NCI-H510A (cell line): ENCODE results near the gene SKA3.
A peak's percentile ranks its signal among the peaks of the same experiment; 100 is the strongest.
"Not testable (repeated sequence)": the region's sequence is repeated elsewhere in the genome, so short reads cannot be mapped to it uniquely, and the experiment has no call there.

Source experiments
- DNase-seq: peaks from one replicate; lab custom pipeline; 2025; lab: John Stamatoyannopoulos, UW

Gene SKA3

DNA sequence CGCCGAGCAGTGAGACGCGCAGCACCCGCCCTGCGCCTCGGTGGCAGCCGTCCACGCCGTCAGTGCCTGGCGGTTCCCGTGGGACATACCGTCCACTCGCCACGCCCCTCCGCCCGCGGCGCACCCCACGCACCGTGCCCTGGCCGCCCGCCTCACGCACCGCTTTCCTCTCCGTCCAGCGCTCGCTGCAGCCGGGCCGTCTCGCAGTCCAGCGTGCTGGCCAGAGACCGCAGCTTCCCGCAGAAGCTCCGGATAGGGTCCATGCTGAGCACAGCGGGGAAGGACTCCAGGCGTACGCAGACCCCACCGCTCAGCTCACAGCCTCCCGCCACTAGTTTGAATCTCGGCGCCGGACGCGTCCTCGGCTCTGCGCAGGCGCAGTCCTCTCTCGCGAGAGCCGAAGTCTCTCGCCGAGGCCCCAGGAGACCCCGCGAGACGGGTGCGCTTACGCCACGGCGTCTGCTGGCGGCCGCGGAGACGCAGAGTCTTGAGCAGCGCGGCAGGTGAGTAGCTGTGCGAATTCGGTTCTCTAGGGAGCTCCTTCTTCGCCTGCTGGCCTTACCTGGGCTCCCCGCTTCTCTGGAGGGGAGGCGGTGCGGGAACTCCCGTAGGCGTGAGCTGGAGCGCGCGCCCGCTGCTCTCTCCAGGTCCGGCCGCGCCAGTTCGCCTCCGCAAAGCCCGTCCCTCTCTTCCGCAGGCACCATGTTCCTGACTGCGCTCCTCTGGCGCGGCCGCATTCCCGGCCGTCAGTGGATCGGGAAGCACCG is at the start of gene SKA3, which contains the start of gene MRPL57:
TSS of gene SKA3 (minus strand) at position 338 of the 767 bp plus-strand sequence. CDS start at position 263, 75 bp downstream.
TSS of gene MRPL57 (plus strand) at position 444 of the 767 bp plus-strand sequence. CDS start at position 703, 259 bp downstream.
- peak; percentile 65 for DNase-seq

- no peak for DNase-seq
Measured at GRCh38 chr13:21225082-21225481, 48.7 kb upstream of the SKA3 start.

DNA sequence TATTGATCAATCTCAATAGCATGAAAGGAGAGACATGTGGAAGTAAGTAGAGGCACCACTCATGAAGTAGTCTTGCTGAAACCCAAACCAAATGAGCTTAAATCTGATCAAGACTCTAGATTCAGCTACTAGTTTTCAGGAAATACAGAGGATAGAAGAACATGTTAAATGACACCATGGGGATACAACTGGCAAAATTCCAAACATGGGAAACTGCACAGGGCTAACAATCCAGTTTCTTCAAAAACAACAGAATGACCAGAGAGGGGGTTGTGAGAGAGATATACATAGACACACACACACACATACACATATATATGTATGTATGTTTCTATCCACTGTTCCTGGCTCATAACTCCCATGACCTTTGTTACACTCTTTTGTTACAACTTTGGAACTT is 44.9 kb upstream of the SKA3 start:
- DNase-seq, result no peak

GRCh38 chr13:21219716-21220115 is 43.4 kb upstream of the SKA3 start:
- DNase-seq, result not testable (repeated sequence)

DNA sequence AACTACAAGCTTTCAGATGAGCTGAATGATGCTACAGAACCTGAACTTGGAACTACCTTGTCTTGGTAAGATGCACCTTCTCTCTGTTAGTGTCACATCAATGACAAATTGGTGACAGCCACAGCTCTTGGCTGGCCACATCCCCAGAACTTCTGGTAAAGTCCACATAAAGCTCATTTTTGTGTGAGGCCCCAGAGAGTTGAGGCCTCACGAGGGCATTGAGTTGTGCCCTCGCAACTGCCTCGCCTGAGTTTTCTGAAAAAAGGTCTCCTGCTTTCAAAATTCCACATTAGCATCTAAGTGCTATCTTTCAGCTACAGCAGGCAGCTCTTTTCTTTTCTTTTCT is 42.7 kb upstream of the SKA3 start:
- no peak for DNase-seq

GRCh38 chr13:21218351-21219035 is 42.1 kb upstream of the SKA3 start:
- DNase-seq, result no peak

DNA sequence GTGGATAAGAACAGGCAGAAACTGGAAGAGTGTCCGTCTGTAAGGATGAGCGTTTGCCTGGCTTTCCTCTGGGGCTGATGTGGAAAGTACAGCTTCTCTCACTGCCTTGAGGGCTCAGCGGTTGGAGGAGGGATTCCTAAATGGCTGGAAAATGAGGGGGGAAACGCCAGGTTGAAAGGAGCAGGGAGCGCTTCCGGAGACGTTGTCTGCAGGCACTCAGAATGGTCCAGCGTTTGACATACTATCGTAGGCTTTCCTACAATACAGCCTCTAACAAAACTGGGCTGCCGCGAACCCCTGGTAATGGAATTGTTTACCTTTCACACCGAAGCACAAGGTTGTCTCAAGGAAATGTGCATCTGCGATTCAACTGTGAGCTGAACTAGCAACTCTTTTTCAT is 40.0 kb upstream of the SKA3 start:
- DNase-seq, result no peak

DNA sequence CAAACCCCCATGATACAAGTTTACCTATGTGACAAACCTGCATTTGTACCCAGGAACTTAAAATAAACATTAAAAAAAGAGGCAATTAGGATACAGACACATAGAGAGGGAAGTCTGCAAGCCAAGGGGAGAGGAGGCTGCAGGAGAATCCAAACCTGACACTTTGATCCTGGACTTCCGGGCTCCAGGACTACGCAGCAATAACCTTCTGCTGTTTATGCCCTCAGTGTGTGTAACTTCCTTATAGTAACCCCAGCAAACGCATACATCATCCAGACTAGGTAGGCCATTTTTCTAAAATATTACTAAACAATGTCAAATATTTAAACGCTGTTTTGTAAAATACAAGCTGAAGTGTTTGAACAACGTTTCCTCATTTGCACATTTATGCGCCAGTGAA is 39.1 kb upstream of the SKA3 start:
- not testable (repeated sequence) for DNase-seq

DNA sequence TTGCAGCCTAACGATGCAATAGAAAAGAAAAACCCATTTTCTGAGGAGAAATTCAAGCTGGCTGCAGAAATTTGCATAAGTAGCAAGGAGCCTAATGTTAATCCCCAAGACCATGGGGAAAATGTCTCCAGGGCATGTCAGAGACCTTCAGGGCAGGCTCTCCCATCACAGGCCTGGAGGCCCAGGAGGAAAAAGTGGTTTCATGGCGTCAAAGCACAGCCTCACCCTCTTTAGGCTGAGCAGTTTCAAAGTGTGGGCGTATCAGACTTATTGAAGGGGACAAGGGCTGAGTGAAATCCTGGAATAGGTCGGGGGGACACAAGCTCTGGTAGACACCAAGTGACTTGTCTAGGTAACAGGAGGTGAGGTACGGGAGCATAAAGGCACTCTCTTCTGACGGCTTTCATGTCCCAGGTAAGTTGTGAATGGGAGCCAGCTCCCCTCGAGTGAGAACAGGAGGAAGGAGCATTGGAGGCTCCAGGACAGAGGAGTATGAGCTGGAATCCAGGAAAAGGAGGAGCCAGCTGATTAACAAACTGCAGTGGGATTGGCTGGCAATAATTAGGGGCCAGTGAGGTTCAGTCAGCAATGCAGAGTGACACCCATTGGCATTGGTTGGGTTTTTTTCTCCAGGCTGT is 35.9 kb upstream of the SKA3 start:
- DNase-seq, result no peak

GRCh38 chr13:21208652-21209154 is 32.4 kb upstream of the SKA3 start:
- no peak for DNase-seq

DNA sequence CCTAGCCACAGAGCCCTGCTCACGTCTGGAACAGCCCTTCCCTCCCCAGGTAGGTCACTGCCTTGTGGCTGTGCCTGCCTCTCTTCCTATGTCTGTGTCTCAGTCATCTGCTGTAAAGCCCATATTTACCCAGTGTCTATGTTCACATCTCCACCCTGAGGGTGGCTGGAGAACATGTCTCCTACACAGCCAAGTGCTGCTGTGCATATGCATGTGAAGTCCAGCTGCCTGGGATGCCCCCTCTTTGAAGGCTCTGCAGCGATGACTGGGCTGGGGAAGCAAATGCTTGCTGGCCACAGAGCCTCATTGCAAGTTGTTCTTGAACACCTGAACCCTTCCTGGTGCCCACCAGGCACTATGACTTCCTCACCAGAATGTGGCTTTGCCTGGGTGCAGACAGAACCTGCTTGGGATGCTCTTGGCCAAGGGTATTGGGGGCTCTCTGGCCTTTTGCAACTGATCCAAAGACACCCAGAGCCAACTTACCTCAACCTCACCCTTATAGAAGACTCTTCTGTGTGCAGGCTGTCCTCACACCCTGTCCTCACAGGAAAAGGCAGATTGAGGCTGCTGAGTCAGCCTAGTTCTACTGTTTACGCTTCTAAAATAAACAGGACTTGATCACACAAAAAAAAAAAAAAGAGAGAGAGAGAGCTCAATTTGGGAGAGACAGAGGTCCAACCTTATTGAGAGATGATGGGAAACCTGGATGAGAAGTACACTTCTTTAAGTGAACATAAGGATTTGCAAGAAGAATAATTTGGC is 26.6 kb upstream of the SKA3 start:
- no peak for DNase-seq

GRCh38 chr13:21201456-21202190 is 25.3 kb upstream of the SKA3 start:
- DNase-seq, result not testable (repeated sequence)

GRCh38 chr13:21198391-21198790 is 22.0 kb upstream of the SKA3 start:
- DNase-seq, result not testable (repeated sequence)

DNA sequence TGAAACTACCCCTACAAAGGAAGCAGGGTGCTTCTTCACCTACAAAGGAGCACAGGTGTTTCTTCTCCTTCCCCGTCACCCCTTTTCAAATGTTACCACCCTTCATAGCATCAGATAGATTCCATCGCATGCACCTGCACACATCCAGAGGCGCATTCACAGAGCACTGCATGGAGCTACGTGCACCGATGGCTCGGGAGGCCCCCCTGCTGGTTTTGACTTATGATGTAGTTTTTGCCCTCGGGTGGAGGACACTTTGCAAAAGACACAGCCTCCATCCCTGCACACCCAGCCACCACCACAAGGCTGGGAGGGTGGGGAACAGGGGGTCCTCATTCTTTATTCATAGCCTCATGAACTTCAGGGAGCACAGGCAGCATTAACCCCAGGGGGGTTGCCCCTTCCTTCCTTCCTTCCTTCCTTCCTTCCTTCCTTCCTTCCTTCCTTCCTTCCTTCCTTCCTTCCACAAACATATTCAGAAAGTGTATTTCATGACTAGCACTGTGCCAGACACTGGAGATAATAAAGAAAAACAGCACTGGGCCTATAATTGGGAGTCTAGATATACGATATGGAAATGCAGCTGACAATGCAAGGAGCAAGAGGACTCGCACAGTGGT is 21.4 kb upstream of the SKA3 start:
- DNase-seq, result not testable (repeated sequence)

GRCh38 chr13:21194756-21195155 is 18.4 kb upstream of the SKA3 start:
- not testable (repeated sequence) for DNase-seq

- not testable (repeated sequence) for DNase-seq
Measured at GRCh38 chr13:21186410-21186809, 10.1 kb upstream of the SKA3 start.

- no peak for DNase-seq
Measured at GRCh38 chr13:21181671-21182070, 5.3 kb upstream of the SKA3 start.

DNA sequence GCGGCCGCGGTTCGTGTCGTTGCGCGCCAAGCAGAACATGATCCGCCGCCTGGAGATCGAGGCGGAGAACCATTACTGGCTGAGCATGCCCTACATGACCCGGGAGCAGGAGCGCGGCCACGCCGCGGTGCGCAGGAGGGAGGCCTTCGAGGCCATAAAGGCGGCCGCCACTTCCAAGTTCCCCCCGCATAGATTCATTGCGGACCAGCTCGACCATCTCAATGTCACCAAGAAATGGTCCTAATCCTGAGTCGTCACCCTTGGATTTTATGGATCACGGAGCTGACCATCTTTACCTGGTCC is 581 bp upstream of the SKA3 start:
- DNase-seq, result no peak

- DNase-seq, result no peak
Measured at GRCh38 chr13:21175656-21176214, 617 bp downstream of the SKA3 start.

GRCh38 chr13:21173767-21174166 is 2.6 kb downstream of the SKA3 start:
- not testable (repeated sequence) for DNase-seq

DNA sequence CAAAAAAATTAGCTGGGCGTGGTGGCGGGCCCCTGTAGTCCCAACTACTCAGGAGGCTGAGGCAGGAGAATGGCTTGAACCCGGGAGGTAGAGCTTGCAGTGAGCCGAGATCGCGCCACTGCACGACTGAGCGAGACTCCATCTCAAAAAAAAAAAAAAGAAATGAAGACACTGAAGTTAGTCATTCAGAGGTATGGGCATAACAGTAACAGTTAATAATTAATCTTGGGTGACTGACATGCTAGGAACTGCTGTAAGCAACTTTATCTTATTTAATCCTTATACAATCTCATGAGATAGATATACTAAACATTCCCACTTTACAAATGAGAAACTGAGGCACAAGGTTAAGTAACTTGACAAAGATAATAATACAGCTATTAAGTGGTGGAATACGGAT is 4.9 kb downstream of the SKA3 start:
- DNase-seq, result no peak
